Measurements from ENCODE around the gene ARFGEF3. TPM values are rescaled to one million over a fixed set of nuclear protein-coding genes. Genes with fewer than 3 reads are reported as not detected.
"Not testable (repeated sequence)": the region's sequence is repeated elsewhere in the genome, so short reads cannot be mapped to it uniquely, and the experiment has no call there.

Gene ARFGEF3
- total RNA-seq, 1 donor from 2014 or later = 2.3 TPM

DNA sequence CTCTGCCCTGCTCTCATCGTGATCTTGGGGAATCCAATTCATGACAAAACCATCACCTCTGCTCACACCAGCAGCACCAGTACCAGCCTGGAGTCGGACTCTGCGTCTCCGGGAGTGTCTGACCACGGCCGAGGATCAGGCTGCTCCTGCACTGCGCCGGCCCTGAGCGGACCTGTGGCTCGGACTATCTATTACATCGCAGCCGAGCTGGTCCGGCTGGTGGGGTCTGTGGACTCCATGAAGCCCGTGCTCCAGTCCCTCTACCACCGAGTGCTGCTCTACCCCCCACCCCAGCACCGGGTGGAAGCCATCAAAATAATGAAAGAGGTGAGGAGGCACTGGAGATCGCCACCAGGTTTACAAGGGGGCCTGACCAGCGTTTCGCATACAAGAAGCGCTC, 93.7 kb downstream of the ARFGEF3 start:
- DNase-seq (no peak), ATAC-seq (no peak)
- intact Hi-C loops (cut with micrococcal nuclease) = no loop called here

DNA sequence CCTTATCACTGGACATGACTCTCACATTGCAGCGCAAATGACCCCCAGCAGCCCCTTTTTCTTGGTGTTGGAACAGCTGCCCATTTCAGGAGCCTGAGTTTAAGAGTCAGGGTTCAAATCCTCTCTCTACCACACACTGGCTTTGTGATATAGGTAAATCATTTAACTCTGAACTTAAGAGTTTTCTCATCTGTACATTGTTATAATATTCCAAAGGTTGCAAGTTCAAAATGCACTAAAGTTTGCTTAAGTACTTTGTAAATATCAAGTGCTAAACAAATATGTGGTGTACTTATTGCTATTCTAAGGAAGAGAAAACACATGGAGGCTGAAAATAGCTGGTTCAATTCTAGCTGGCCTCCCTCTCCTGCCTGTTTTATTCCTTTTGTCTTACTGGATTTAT, 95.9 kb downstream of the ARFGEF3 start:
- DNase-seq = no peak
- intact Hi-C loops (cut with micrococcal nuclease) = no loop called here
- ATAC-seq = no peak

DNA sequence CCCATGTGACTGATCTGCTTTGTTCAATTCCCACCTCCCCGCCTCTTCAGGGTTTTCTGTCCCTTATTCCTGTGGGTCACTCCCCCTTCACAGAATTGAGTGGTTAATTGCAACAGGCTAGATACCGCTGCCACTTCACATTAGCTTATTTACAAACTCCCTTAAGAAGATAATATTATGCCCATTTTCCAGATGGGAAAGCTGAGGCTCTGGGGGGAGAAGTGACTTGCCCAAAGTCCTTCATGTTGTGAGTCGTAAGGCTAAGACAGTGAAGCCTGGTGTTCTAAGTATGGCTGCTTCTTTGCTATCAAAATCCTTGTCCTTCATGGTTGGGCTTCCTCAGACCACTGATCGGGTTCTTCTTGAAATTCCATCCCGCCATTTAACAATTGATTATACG, 96.5 kb downstream of the ARFGEF3 start:
- ATAC-seq (no peak), DNase-seq (no peak)
- intact Hi-C loops (cut with micrococcal nuclease) = no loop called here

GRCh38 chr6:138258991-138259390, 97.3 kb downstream of the ARFGEF3 start:
- intact Hi-C loops (cut with micrococcal nuclease) = no loop called here
- no peak for ATAC-seq
- no peak for DNase-seq

DNA sequence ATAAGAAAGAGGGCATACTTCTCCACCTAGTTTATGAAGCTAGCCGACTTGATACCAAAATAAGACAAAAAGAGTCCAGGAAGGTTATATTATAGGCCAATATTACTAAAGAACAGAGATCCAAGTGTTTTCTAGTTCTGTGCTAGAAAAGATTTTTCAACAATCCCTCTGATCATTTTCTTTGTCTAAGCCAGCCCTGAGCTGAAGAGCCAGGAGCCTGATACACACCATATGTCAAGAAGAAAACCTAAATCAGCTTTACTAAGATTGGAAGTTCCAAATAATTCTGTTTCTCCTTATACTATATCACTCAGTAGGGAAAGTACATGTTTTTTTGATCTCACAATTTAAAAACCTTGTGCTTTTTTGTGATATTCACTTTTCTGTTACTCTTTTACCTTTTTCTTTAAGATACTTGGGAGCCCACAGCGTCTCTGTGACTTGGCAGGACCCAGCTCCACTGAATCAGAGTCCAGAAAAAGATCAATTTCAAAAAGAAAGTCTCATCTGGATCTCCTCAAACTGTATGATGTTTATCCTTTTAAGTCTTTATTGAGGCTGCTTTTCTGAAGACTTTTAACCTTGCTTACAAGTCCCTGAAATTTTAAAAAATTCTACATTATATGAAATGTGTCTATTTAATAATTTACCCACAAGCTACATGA, 99.5 kb downstream of the ARFGEF3 start:
- intact Hi-C loops (cut with micrococcal nuclease) = loop anchor here (10.0 kb wide), 1 partner anchor 136 kb away; no protein-coding TSS in a partner anchor
- ATAC-seq = no peak
- no peak for DNase-seq

DNA sequence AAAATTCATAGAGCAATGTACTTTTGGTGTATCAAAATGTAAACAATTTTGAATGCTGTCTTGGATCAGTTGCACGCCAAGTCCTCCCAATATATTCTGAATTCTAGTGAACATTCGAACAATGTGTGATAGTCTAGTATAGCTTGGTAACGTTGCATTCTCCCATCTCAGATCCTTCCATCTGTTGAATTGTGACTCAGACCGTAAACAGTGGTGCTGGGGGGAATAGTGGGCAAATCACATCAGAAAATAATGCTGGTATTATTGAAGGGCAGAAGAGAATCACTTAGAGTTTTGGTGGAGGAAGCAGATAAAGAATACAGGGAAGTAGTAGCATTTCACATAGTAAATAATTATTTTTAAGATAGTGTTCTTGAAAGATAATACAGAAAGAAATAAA, 102.2 kb downstream of the ARFGEF3 start:
- intact Hi-C loops (cut with micrococcal nuclease) = loop anchor here (10.0 kb wide), 1 partner anchor 139 kb away; no protein-coding TSS in a partner anchor
- no peak for ATAC-seq
- DNase-seq = no peak

- intact Hi-C loops (cut with micrococcal nuclease) = loop anchor here (10.0 kb wide), 1 partner anchor 140 kb away; no protein-coding TSS in a partner anchor
- DNase-seq (no peak), ATAC-seq (no peak)
Measured at GRCh38 chr6:138264372-138264880, 102.7 kb downstream of the ARFGEF3 start.

DNA sequence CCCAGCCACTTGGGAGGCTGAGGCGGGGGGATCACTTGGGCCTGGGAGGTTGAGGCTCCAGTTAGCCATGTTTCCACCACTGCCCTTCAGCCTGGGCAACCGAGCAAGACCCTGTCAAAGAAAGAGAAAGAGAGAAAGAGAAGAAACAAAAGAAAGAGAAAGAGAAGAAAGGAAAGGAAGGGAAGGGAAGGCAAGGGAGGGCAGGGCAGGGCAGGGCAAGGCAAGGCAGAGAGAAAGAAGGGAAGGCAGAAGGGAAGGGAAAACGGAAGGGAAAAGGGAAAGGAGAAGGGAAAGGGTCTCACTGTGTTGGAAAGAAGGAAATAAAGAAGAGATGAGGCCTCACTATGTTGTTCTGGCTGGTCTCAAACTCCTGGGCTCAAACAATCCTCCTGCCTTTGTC, 104.4 kb downstream of the ARFGEF3 start:
- intact Hi-C loops (cut with micrococcal nuclease) = loop anchor here (10.0 kb wide), 1 partner anchor 141 kb away; no protein-coding TSS in a partner anchor
- no peak for DNase-seq

DNA sequence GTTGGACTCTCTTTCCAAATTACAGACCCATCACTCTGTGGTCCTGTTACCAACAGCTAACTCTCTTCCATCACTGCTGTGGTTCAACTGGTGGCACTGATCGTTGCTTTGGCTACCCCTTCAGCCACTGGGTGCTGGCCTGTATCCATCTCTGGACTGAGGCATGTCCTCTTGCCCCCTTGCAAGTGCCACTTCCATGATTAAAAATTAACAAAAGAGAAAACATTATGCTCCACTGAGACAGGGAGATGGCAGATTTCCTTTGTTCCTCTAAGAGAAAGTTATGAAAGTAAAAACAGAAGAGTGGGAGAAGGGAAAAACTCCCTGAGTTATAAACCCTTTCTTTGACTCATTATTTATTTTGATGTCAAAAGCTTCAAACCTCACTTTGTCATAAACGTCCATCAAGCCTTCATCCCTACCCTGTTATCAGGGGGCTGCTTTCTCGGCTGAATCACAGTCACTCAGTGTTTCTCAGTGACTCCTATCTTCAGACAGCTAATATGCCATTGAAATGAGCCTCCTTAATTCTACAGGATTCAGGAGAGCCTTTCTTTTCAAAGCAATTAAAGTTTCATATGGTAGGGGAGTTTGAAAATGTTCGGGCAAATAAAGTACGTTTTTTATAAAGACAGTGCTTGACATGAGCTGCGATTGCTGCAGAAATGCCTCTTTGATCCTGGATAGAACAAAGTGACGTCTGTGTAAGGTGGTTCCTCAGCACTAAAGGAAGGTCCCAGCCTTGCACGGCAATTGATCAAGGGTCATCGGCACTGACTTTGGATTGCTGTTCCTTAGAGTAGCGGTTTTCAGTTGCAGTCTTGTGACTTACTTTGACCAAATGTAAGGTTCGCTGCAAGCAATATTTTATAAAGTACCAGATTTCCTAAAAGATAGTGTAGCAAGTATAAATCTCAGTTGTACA, 106.5 kb downstream of the ARFGEF3 start:
- intact Hi-C loops (cut with micrococcal nuclease) = loop anchor here (10.0 kb wide), 1 partner anchor 143 kb away; no protein-coding TSS in a partner anchor
- ATAC-seq (no peak), DNase-seq (no peak)

More for the DNA sequence above, 104.4 kb downstream of the ARFGEF3 start:
- no peak for ATAC-seq

GRCh38 chr6:138271451-138271850, 109.7 kb downstream of the ARFGEF3 start:
- ATAC-seq (no peak), DNase-seq (no peak)
- intact Hi-C loops (cut with micrococcal nuclease) = no loop called here

- DNase-seq = no peak
- intact Hi-C loops (cut with micrococcal nuclease) = no loop called here
- no peak for ATAC-seq
Measured at GRCh38 chr6:138272533-138273315, 111.0 kb downstream of the ARFGEF3 start.

- no peak for ATAC-seq
- intact Hi-C loops (cut with micrococcal nuclease) = no loop called here
- no peak for DNase-seq
Measured at GRCh38 chr6:138275976-138276375, 114.2 kb downstream of the ARFGEF3 start.

DNA sequence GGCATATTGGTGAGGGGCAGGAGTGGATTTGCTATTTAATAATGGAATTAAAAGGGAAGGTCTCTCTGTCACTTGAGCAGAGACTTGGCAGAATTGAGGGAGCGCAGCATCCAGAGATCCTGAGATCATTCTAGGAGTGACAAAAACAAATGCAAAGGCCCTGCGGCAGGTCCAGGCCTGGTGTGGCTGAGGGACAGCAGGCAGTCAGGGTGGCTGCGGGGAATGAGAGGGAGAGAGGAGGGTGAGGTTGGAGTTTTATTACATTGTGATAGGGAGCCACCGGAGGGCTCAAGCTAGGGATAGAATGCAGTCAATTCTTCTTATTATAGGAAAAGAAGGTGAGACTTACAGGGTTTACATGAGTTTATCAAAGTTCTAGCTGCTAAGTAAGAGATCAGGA, 116.1 kb downstream of the ARFGEF3 start:
- intact Hi-C loops (cut with micrococcal nuclease) = no loop called here
- no peak for ATAC-seq
- DNase-seq = no peak

DNA sequence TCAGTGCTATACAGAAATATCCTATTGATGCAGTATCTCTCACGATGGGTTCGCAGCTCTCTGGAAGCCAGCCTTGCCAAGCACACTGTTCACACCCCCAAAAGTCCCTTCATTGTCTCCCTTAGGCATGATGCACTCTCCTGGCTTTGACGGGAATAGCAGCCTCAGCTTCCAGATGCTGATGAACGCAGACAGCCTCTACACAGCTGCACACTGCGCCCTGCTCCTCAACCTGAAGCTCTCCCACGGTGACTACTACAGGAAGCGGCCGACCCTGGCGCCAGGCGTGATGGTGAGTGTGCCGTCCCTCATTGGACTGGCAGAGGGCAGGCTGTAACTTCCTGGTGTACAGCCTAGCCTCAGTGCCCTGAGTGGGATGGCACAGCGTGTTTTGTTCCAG, 116.6 kb downstream of the ARFGEF3 start:
- intact Hi-C loops (cut with micrococcal nuclease) = no loop called here
- ATAC-seq (peak; percentile 61), DNase-seq (no peak)

GRCh38 chr6:138285800-138286199, 124.1 kb downstream of the ARFGEF3 start:
- no peak for DNase-seq
- ATAC-seq = no peak
- intact Hi-C loops (cut with micrococcal nuclease) = no loop called here

DNA sequence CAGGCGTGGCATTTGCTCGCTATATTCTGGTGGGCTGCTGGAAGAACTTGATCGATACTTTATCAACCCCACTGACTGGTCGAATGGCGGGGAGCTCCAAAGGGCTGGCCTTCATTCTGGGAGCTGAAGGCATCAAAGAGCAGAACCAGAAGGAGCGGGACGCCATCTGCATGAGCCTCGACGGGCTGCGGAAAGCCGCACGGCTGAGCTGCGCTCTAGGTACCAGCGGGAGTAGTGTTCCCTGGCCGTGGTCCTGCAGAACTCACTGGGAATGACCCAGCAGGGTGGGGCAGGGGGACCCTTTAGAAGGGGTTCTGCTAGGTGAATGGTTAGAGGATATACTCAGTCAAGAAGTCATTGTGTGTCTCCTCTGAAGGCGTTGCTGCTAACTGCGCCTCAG, 125.0 kb downstream of the ARFGEF3 start:
- intact Hi-C loops (cut with micrococcal nuclease) = no loop called here
- ATAC-seq (no peak), DNase-seq (no peak)

- ATAC-seq = peak; percentile 47
Measured at GRCh38 chr6:138287144-138287955, 125.6 kb downstream of the ARFGEF3 start.

GRCh38 chr6:138288428-138289085, 126.8 kb downstream of the ARFGEF3 start:
- DNase-seq; ATAC-seq; intact Hi-C loops (cut with micrococcal nuclease): not testable (repeated sequence)

More at GRCh38 chr6:138287144-138287955, 125.6 kb downstream of the ARFGEF3 start:
- intact Hi-C loops (cut with micrococcal nuclease) = no loop called here
- no peak for DNase-seq
